ENCODE results near the gene RHPN2.
"Not testable (repeated sequence)": the region's sequence is repeated elsewhere in the genome, so short reads cannot be mapped to it uniquely, and the experiment has no call there.

The RHPN2 gene

DNA sequence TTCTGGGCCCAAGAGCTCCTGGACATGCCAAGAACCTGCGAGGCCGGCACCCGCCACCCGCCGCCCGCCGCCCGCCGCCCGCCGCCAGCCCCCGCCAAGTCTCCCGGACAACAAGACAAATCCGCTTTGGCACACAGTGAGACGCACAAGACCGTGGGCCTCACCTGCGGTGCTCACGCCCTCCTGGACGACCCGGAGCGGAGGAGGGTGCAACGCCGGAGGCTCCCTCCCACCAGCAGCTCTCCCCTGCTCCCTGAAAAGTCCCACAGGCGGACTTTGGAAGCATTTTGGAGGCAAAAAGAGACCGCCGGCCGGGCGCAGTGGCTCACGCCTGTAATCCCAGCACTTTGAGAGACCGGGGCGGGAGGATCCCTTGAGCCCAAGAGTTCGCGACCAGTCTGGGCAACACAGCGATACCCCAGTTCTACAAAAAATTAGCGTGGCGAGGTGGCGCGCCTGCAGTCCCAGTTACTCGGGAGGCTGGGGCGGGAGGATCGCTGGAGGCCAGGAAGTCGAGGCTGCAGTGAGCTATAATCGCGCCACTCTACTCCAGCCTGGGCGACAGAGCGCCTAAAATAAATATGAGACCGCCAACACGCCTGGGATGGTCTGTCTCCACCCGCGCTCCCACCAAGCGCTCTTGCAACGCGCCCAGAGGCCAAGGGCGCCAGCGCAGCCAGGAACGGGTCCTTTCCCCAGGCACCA lies 783 bp downstream of the RHPN2 start:
- DNase-seq, result no peak

DNA sequence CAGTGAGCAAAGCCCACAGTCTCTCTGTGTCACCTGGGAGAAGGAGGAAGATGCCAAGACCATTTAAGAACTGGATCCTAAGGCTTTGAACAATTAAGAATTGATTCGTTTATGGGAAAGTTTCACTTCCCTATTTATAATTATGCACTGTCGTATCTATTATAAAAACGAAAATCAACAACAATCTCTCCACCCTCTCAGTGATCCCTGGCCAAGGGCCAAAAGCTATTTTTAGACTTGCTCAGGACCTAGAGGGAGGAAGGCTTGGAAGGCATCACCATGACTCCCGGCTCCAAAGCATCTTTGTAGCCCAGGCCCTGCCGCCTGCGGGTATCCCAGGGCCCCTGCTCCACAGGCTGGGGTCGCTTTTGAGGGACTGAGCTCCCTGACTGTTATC lies 1.3 kb downstream of the RHPN2 start:
- DNase-seq, result no peak

- no peak for DNase-seq
Observed at GRCh38 chr19:33062902-33063301, 1.8 kb downstream of the RHPN2 start.

GRCh38 chr19:33060586-33060985 lies 4.1 kb downstream of the RHPN2 start:
- no peak for DNase-seq

DNA sequence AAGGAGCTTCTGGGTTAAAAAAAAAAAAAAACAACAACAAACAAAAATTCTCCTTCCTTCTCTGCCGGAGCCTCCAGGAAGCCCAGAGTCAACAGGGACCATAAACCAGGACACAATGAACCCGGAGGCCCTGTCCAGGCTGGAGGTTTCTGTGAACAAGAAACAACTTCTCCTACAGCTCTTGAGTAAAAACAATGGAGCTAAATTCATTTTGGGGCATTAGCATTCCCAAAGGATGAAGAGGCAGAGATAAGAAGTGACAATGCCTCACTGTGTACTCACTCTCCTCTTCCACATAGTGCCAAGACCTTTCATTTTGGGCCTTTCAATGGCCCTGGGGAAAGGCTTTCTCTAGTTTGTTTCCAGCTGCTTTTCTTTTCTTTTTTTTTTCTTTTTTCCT lies 9.0 kb downstream of the RHPN2 start:
- no peak for DNase-seq

- DNase-seq, result no peak
Observed at GRCh38 chr19:33054623-33055022, 10.1 kb downstream of the RHPN2 start.

DNA sequence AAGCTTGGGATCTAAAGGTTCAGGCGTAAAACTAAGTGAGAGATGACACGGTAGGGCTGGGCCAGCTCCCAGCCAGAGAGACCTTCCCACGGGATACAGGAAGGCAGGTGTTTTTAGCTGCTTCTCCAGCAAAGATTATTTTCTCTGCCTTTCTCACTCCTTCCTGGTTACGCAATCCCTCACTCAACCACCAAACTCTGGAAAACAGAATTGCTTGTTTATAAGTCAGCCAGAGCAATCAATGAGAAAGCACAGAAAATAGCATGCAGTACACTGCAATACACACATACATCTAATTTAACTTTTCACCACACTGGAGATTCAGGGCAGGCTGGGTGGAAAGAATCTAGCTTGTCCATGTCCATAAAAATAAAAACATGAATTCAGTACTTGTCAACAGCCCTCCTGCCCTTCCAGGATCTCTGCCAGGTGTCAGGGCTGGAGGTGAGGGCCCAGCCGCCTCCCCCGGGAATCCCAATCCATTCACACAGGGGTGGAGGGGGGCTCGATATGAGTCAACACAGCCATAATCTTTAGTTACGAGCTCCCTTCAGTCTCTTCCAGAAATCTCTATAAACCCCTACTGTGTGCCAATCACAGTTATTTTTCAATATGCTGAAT lies 12.2 kb downstream of the RHPN2 start:
- no peak for DNase-seq

DNA sequence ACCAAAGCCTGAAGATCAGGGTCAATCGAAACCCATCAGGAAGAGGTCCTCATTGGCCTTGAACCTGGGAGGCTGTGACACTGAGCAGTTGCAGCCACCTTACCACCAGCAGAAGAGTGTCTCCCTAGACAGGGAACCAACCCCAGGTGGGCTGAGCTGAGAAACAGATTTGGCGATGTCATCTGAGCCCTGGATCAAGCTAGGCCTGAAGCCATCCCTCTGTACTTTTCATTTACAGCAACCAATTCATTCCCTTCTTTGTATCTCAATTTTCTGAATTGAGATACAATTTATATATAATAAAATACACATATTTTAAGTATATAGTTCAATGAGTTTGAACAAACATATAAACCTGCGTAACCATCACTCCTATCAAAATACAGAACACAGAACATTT lies 14.6 kb downstream of the RHPN2 start:
- no peak for DNase-seq

GRCh38 chr19:33048806-33049676 lies 15.6 kb downstream of the RHPN2 start:
- no peak for DNase-seq

DNA sequence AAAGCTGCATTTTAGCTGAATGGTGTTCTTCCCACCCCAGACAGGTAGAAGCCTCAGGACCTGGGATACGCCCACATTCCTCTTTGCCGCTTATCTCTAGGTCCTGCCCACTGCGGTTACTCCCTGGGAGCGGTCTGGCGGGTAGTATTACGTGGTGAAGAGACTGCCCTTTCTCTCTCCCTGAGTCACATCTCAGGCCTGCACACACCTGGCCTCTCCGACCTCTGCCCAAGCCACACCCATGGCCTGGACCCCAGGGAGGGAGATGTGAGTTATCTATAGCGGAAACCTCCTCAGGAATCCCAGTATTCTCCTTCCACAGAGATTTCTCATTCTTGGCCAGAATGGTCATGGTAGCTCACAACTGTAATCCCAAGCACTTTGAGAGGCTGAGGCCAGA lies 17.3 kb downstream of the RHPN2 start:
- DNase-seq, result no peak

DNA sequence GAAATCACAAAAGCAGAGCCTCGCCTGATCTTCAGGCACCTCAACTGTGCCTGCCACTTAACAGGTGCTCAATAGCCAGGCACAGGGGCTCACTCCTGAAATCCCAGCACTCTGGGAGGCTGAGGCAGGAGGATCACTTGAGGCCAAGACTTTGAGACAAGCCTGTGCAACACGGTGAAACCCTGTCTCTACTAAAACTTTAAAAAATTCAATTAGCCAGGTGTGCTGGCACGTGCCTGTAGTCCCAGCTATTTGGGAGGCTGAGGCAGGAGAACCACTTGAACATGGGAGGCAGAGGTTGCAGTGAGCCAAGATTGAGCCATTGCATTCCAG lies 22.9 kb downstream of the RHPN2 start:
- DNase-seq, result not testable (repeated sequence)

- no peak for DNase-seq
Observed at GRCh38 chr19:33040994-33041827, 23.5 kb downstream of the RHPN2 start.

- DNase-seq, result no peak
Observed at GRCh38 chr19:33039815-33040214, 24.9 kb downstream of the RHPN2 start.

DNA sequence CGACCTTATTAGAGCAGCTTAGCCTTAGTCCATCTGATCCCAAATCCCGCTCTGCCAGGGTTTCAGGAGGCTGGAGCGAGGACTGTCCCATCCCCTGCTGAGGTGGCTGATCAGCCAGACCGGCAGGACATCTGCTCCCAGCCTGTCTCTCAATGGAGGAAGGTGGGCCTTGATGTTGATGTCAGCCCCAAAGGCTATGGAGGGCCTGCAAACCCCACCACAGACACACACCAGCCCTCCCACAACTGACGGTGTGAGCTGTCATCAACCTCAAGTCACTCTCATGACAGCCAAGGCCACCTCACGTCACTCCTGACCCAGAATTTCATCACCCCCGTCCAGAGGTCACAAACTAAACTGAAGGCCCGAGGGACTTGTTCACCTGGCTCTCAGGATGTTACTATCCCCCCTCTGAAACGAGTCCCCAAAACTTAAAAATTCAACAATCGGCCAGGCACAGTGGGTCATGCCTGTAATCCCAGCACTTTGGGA lies 25.5 kb downstream of the RHPN2 start:
- DNase-seq, result no peak

GRCh38 chr19:33037168-33038025 lies 27.3 kb downstream of the RHPN2 start:
- not testable (repeated sequence) for DNase-seq

- not testable (repeated sequence) for DNase-seq
Observed at GRCh38 chr19:33036370-33037167, 28.1 kb downstream of the RHPN2 start.

GRCh38 chr19:33035461-33035860 lies 29.2 kb downstream of the RHPN2 start:
- DNase-seq, result no peak

- no peak for DNase-seq
Observed at GRCh38 chr19:33032218-33032781, 32.4 kb downstream of the RHPN2 start.

DNA sequence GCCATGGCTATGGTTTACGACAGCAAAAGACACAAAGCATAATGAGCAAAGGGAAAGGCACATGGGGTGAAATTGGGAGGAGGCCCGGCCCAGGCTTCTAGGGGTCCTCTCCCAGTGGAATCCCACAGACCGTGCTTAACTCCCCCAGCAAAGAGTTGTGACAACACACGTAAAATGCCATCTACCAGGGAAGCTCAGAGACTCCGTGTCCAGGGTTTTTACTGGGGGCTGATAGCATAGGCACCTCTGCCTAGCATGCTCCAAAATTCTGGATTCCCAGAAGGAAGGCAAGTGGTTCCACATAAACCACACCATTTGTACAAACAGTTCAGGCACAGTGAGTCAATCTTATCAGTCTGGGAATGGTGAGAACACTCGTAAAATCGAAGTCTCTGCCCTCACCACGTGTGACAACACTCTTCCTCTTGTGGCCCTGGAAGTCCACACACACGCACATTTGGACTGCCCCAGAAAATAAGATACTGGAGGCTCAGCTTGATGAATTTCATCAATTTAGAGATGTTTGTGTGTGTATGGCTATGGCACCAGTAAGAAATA lies 34.9 kb downstream of the RHPN2 start:
- no peak for DNase-seq

- DNase-seq, result not testable (repeated sequence)
Observed at GRCh38 chr19:33026602-33027001, 38.1 kb downstream of the RHPN2 start.

Measured in NCI-H1930 (cell line).